HG02938 (cell line): ENCODE results near the gene EIF3J.
A peak's percentile ranks its signal among the peaks of the same experiment; 100 is the strongest.
"Not testable (repeated sequence)": the region's sequence is repeated elsewhere in the genome, so short reads cannot be mapped to it uniquely, and the experiment has no call there.

Experiments
- ATAC-seq: cut with Tn5 transposase; IDR thresholded peaks from one replicate; pipeline ENCODE4 v1.9.1; 2021; ENCODE audit warnings: mild to moderate bottlenecking, moderate library complexity; ENCODE audit not compliant: unreplicated experiment

Gene EIF3J

DNA sequence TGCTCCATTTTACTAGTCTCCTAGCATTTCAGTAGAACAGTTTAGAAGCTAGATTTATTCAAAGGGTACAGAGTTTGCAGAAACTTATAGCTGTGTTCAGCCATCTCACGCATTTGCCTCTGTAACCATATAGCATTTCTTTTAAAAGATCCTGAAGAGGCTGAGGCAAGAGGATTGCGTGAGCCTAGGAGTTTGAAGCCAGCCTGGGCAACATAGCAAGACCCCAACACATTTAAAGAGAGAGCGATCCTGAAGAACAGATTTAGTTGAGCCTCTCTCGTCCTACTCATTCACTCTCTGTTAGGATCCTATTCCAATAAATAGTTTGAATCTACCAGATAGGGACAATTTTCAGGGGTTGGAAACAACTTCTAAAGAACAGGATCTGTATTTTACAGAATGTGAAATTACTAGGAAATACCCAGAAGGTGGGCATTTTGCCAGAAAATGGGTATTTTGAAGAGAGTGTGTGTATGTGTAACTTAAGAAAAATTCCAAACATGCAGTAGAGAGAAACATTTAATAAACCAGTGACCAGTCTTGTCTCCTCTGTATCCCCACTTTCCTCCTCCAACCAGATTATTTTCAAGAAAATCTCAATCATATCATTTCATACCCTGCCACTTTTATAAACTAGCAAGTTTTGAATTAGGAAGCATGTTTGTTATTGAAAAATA lies 4.5 kb downstream of the EIF3J start:
- no peak for ATAC-seq

- ATAC-seq: no peak
Observed at GRCh38 chr15:44542596-44542995, 5.6 kb downstream of the EIF3J start.

GRCh38 chr15:44544745-44545144 lies 7.8 kb downstream of the EIF3J start:
- ATAC-seq: not testable (repeated sequence)

DNA sequence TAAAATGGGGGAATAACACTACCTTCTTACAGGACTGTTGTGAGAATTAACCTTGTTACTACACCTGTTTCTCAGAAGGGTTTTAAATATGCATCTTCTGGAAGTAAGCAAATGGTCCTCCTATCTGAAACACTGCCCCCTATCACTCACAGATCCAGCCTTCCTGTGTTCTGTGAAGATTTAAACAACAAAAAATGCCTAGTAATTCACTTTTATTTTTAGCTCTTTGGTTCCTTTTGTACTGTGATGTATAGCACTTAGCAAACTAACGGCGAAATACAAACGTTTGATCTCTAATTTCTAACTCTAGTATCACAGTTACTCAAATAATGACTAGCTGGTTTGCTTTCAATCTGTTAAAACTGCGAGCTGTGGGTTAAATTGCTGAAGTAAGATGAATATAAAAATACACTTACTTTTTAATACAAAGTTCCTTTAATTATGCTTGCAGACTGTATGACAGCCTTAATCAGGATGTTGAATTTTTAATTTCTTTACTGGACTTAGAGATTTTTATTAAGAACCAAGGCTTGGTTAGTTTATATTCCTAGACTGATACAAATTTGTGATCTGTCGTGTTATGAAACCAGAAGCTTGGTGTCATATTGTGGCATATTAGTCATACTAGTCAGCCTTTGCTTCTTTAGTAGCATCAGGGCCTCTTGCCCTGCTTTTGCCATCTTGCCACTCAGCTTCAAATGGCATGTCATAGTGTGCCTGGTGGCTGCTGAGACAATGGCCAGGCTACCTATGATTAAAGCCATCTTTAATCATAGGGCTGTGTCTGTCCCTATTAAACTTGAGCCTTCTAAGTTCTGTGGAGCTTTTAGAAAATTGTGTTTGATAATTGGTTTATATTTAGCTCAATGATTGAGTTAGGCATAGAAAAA lies 9.2 kb downstream of the EIF3J start:
- peak; percentile 63 for ATAC-seq

DNA sequence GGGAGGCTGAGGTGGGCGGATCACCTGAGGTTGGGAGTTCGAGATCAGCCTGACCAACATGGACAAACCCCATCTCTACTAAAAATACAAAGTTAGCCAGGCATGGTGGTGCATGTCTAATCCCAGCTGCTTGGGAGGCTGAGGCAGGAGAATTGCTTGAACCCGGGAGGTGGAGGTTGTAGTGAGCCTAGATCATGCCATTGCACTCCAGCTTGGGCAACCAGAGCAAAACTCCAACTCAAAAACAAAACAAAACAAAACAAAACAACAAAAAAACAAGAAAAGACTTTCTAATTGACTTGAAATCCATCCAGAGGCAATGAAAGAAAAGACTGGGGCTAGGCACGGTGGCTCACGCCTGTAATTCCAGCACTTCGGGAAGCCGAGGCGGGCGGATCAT lies 12.2 kb downstream of the EIF3J start:
- ATAC-seq: not testable (repeated sequence)

DNA sequence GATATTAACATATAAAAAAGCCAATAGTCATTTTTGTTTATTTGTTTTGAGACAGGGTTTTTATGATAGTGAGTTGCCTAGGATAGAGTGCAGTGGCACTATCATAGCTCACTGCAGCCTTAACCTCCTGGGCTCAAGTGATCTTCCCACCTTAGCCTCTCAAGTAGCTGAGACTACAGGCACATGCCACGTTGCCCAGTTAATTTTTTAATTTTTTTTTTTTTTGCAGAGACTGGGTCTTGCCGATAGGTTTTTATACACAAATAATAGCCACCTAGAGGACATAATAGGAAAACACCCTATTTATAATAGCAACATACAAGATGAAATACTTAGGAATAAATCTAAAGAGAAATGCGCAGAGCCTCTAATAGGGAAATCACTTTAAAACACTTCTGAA lies 13.3 kb downstream of the EIF3J start:
- no peak for ATAC-seq

DNA sequence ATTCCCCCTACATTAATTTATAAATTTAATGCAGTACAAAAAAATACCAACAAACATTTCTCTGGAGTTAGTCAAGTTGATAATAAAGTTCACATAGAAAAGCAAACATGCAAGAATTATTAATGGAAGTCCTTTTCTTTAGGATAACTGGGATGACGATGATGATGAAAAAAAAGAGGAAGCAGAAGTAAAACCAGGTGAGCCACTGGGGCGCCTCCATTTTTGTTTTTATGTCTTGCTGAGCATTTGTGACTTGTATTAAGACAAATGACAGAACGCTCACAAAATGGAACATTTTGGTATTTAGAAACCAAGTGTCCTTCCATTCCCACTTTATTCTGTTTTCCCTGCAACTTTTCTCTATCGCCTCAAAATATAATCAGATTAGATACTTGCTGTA lies 13.8 kb downstream of the EIF3J start:
- no peak for ATAC-seq

DNA sequence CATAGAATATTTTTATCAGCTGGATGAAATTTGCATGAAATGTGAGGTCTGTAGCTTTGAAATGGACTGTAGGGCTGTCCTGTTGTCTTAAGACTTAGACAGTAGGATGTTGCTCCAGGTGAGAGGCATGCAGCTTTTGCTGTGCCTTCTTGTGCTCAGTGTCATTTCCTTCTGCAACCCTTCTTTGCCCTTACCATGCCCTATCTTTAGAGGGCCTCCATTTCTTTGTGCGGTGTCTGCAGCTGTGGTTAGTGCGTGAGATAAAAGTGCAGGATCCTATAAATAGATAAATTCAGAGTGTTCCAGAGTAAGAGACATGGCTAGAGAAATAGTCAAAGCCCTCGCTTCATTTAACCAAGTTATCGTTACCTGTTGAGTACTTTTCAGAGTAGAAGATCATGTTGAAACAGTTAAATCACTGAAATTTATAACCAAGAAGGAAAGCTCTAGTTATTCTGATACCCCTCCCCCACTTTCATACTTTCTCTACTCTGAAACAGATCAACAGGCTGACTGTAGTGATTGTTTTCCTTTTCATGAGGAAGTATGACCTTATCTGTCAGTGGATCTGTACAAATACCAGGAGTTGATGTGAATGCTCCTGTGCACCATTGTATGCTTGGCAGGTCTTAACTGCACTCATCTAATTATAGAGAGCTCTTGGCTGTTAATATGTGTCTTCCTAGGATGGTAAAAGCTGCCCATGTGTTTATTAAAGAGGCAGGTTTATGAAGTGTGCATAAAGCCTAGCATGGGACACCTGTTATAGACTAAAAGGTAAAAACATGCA lies 18.2 kb downstream of the EIF3J start:
- ATAC-seq: no peak

- ATAC-seq: not testable (repeated sequence)
Observed at GRCh38 chr15:44560926-44561325, 24.0 kb downstream of the EIF3J start.

DNA sequence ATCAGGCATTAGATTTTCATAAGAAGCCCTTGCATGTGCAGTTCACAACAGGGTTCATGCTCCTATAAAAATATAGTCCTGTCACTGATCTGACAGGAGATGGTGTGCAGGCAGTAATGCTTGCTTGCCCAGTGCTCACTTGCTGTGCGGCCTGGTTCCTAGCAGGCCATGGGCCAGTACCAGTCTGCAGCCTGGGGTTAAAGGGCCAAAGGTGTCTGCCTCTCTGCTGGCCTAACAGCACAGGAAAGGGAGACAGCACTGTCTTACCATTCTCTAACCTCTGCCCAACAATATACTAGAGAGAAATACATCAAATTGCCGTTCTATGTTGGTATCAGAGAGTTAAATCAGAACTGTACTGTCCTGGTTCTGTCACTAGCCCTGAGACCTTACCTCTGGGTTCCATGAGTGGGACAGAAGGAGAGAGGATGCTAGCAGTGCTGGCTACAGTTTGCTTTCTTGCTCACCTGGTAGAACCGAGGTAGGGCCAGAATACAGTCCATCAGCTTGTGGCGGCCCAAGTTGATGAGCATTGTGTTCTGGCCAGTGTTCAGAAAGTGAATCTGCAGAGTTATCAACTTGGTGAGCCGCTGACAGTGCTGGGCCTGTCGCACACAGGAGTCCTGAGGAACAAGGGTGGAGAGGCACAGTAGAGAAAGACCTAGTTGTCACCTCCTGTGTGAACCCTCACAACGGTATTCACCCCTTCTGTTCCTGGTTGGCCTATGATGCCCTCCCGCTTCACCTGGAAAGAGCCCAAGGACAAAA lies 28.6 kb downstream of the EIF3J start:
- ATAC-seq: no peak

DNA sequence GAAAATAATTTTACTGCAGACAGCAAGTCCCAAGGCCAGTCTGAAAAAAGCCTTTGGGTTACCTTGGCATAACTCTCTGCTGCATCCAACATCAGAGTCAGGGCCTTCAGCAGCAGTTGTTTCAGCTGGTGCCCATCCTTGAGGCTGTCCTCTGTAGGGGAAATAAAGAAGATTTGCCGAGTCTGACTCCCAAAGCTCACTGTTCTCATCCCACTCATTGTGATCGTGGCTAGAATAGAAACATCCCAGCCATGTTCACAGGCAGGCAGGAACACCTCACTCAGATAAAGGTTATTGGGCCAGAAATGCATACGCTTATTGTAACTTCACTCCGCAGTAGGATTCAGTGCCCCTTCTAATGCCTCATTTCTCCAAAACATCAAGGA lies 29.2 kb downstream of the EIF3J start:
- ATAC-seq: no peak

DNA sequence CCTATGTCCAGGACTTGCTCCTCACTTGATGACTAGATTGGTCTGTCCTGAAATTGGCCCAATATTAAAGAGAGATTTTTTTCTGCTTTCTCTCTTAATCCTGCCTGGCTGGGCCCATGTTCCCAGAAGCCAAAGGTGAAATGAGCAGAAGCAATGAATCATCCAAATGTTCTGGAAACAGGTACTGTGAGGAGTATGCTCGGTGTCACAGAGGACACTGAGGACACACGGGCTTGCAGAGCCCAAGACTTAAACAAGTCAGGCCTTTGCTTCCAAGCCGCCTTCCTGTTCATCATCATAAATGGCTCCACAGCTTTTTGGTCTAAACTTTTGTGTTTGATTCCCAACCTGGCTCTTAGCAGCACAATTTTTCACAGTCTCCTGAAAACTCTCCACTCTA lies 31.4 kb downstream of the EIF3J start:
- no peak for ATAC-seq

- no peak for ATAC-seq
Observed at GRCh38 chr15:44569316-44569715, 32.4 kb downstream of the EIF3J start.

GRCh38 chr15:44570361-44570760 lies 33.4 kb downstream of the EIF3J start:
- no peak for ATAC-seq

DNA sequence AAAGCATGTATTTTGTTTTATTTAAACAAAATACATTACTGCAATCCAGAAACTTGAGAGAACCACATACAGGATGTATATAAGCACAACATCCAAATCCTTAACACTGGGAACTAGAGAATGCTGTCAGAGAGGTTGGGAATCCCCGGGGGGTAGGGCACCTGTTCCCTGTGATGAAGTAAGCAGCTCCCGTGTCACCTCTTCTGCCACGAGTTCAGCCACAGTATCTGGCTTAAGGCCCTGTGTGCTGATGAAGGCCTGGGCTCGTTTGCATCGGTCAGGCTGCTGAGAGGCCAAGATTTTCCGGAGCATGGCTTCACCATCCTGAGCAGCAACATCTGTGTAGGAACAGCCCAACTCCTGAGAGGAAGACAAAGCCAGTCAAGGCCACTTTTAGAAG lies 36.4 kb downstream of the EIF3J start:
- no peak for ATAC-seq

GRCh38 chr15:44574734-44575133 lies 37.8 kb downstream of the EIF3J start:
- ATAC-seq: no peak

DNA sequence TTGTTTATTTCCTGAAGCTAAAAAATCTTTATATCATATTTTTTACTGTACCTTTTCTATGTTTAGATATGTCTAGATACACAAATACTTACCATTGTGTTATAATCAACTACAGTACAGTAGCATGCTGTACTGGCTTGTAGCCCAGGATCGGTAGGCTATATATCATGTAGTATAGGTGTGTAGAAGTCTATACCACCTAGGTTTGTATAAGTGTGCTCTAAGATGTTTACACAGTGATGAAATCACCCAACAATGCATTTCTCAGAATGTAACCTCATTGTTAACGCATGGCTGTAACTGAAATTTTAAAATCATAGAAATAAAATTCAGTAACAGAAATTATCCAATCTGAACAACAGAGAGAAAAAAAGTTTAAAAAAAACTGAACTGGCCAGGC lies 43.2 kb downstream of the EIF3J start:
- ATAC-seq: no peak

DNA sequence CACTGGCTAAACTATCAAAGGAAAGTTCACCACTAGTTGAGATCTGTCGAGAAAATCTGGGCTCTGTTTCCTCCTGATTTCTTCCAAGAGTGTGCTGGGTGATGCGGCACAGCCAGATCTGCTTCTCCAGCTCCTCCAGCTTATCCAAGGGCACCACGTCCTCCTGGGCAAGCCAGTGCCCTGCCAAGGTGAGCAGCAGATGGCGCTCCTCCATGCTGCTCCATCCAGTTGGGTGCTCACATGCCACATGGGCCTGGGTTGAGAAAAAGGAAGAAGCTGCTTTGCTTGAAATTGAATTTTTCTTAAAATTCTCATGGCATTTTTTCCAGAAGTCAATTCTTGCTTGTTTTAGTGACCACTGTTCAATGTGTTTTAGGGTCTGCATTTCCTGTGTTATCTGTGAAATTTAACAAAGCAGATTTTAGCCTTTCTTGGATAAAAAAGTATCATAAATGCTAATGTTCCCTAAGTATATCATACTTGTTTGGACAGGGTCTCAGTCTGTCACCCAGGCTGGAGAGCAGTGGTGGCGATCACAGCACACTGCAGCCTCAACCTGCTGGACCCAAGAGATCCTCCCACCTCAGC lies 47.3 kb downstream of the EIF3J start:
- ATAC-seq: no peak

- ATAC-seq: no peak
Observed at GRCh38 chr15:44585633-44586032, 48.7 kb downstream of the EIF3J start.

DNA sequence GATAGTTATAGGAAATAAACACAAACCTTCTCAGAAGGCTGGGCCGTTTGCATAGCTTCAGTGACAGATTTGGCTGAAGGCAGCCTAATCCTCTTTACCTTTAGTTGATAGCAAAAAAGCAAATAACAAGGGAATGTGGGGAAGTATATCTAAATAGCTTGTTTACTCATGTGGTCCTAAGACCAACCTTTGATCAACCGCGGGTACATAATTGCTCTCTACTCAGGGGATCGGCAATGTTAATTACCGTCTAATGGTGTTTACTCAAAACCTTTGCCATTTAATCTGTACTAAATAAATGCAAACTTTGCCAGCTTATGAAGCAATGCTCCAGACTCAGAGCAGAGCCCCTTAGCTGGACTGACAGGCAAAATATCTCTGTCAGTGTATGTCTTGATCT lies 51.6 kb downstream of the EIF3J start:
- no peak for ATAC-seq
